Measurements from ENCODE around the gene SLAMF9. TPM values are rescaled to one million over a fixed set of nuclear protein-coding genes. Genes with fewer than 3 reads are reported as not detected.

The SLAMF9 gene
- 0.63 TPM for total RNA-seq

- no peak within 1 kb of the TSS for H3K4me3 ChIP-seq (ENCODE audit: low read length)
- peaks cover 3% of the 10 kb centered on the region for H3K27me3 ChIP-seq (ENCODE audit: insufficient read depth, low read length)
- H3K4me1 ChIP-seq (ENCODE audit: insufficient read depth, low read length): peaks cover 4% of the 10 kb centered on the region
- no peaks in the 10 kb centered on the region for H3K9me3 ChIP-seq (ENCODE audit: low read depth, low read length)
Measured at GRCh38 chr1:159953536-159954515, at the start of gene SLAMF9. Gene SLAMF9 (minus strand): TSS chr1:159954237. CDS start chr1:159954137, 100 bp downstream.

DNA sequence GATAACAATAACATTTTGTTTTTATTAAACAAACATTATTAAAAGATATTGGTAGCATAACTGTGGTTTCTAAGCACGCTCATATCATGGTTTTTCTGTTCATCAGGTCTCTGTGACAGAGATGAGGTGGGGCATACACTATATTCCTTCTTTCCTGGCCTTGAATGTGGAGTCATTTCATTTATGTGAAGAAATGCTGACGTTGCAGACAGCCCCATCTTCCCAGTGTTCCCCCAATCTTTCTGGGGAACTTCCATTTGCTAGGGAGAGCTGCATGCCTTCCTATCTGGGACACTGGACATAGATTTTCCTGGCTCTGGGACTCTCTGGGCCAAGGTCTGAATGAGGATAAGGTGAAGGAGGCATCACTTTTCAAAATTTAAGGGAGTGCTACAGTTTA, 47.4 kb upstream of the SLAMF9 start:
- no peaks in the 10 kb centered on the region for H3K4me1 ChIP-seq (ENCODE audit: insufficient read depth, low read length)
- H3K4me3 ChIP-seq (ENCODE audit: low read length): no peak overlapping the region
- peaks cover 8% of the 10 kb centered on the region for H3K27me3 ChIP-seq (ENCODE audit: insufficient read depth, low read length)
- no peaks in the 10 kb centered on the region for H3K9me3 ChIP-seq (ENCODE audit: low read depth, low read length)

DNA sequence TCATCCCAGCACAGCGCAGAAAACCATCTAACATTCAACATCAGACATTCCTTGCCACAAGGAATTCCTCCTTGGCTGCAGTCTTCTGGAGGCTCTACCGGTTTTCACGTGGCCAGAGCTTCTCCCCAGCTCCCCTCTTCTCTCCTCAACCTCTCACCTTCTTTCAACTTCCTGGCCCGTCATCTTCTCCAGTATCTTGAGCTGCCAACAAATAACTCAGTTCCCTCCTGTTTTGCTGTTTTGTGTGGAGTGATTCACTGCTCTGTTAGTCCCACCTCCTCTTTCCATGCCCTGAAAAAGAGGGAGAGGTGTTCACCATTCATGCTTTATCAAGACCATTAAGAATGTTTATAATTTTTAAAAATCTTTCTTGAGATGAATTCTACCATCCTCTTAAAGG, 45.2 kb upstream of the SLAMF9 start:
- Histone ChIP-seq H3K4me3 (ENCODE audit: low read length) (no peak overlapping the region), H3K9me3 (ENCODE audit: low read depth, low read length) (no peaks in the 10 kb centered on the region), H3K27me3 (ENCODE audit: insufficient read depth, low read length) (peaks cover 8% of the 10 kb centered on the region), H3K4me1 (ENCODE audit: insufficient read depth, low read length) (no peaks in the 10 kb centered on the region)

DNA sequence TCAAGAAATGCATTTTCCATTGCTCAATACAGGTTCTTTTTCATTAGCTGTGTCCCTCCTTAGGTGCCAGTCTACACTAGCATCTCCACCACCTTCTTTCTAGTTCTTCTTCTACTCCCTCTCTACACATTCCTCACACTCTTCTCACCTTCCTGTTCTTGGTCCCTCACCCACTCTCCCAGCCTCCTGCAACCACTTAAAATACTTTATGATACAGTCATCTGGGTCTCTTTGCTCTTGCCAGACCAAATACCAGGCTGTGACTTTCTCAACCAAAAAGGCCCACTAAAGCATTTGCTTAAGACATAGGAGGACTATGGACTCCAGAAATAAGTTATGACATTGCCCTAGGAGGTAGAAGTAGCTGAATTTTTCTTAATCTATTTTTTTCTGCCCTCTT, 42.6 kb upstream of the SLAMF9 start:
- Histone ChIP-seq H3K4me1 (ENCODE audit: insufficient read depth, low read length) (peaks cover 5% of the 10 kb centered on the region), H3K27me3 (ENCODE audit: insufficient read depth, low read length) (peaks cover 8% of the 10 kb centered on the region), H3K9me3 (ENCODE audit: low read depth, low read length) (no peaks in the 10 kb centered on the region), H3K4me3 (ENCODE audit: low read length) (no peak overlapping the region)

DNA sequence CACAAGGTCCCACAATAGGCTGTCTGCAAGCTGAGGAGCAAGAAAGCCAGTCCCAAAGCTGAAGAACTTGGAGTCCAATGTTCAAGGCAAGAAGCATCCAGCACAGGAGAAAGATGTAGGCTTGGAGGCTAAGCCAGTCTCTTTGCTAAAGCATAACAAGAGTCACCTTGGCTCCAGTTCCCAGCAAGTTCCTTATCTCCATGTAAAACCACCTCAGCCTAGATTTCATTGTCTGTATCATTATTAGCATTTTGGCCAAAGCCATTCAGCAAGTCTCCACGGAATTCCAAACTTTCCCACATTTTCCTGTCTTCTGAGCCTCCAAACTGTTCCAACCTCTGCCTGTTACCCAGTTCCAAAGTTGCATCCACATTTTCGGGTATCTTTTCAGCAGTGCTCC, 40.9 kb upstream of the SLAMF9 start:
- Histone ChIP-seq H3K4me3 (ENCODE audit: low read length) (no peak overlapping the region), H3K4me1 (ENCODE audit: insufficient read depth, low read length) (peaks cover 10% of the 10 kb centered on the region), H3K9me3 (ENCODE audit: low read depth, low read length) (no peaks in the 10 kb centered on the region), H3K27me3 (ENCODE audit: insufficient read depth, low read length) (peaks cover 4% of the 10 kb centered on the region)

DNA sequence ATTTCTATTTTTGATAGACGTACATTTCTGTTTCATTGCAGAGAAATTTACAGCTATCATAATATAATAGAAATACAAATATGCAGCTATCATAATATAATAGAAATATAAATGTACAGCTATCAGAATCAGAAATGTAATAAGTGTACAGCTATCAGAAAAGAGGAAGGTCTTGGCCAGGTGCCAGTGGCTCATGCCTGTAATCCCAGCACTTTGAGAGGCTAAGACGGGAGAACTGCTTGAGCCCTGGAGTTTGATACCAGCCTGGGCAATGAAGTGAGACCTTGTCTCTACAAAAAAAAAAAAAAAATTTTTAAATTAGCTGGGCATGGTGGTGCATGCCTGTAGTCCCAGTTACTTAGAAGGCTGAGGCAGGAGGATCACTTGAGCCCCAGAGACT, 39.9 kb upstream of the SLAMF9 start:
- H3K27me3 ChIP-seq (ENCODE audit: insufficient read depth, low read length): no peaks in the 10 kb centered on the region
- no peak overlapping the region for H3K4me3 ChIP-seq (ENCODE audit: low read length)
- H3K9me3 ChIP-seq (ENCODE audit: low read depth, low read length): no peaks in the 10 kb centered on the region
- peaks cover 10% of the 10 kb centered on the region for H3K4me1 ChIP-seq (ENCODE audit: insufficient read depth, low read length)

- Histone ChIP-seq H3K4me3 (ENCODE audit: low read length) (no peak overlapping the region), H3K27me3 (ENCODE audit: insufficient read depth, low read length) (no peaks in the 10 kb centered on the region), H3K9me3 (ENCODE audit: low read depth, low read length) (no peaks in the 10 kb centered on the region), H3K4me1 (ENCODE audit: insufficient read depth, low read length) (peaks cover 10% of the 10 kb centered on the region)
Measured at GRCh38 chr1:159992161-159992560, 38.1 kb upstream of the SLAMF9 start.

DNA sequence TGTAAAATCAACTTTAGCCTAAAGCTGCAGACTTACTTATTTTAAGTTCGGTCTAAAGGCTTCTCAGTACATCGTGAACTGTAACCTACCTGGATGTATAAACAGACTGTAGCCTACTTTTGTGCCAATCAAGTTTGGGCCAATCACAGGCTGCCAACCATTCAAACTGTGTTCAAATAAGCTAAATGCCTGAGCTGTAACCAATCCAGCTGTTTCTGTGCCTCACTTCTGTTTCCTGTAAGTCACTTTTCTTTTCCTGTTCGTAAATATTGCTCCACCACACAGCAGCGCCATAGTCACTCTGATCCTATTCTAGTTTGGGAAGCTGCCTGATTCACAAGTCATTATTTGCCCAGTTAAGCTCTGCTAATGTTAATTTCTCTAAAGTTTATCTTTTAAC, 37.5 kb upstream of the SLAMF9 start:
- Histone ChIP-seq H3K4me1 (ENCODE audit: insufficient read depth, low read length) (peaks cover 10% of the 10 kb centered on the region), H3K4me3 (ENCODE audit: low read length) (no peak overlapping the region), H3K27me3 (ENCODE audit: insufficient read depth, low read length) (peaks cover 3% of the 10 kb centered on the region), H3K9me3 (ENCODE audit: low read depth, low read length) (no peaks in the 10 kb centered on the region)

DNA sequence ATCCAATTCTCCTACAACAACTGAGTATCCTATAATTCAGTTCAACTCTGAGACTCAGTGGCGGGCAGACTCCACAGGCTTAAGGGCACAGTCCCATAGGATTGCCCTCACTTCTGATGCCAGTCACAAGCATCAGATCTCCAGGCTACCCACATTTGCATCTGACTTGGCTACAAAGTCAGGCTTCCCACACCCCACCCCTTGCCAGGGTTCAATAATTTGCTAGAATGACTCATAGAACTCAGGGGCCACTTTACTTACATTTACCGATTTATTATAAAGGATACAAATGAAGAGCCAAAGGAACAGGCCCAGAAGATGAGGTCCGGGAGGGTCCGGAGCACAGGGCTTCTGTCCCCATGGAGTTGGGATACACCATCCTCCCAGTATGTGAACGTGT, 36.0 kb upstream of the SLAMF9 start:
- no peak overlapping the region for H3K4me3 ChIP-seq (ENCODE audit: low read length)
- peaks cover 3% of the 10 kb centered on the region for H3K27me3 ChIP-seq (ENCODE audit: insufficient read depth, low read length)
- H3K4me1 ChIP-seq (ENCODE audit: insufficient read depth, low read length): peaks cover 10% of the 10 kb centered on the region
- H3K9me3 ChIP-seq (ENCODE audit: low read depth, low read length): no peaks in the 10 kb centered on the region

DNA sequence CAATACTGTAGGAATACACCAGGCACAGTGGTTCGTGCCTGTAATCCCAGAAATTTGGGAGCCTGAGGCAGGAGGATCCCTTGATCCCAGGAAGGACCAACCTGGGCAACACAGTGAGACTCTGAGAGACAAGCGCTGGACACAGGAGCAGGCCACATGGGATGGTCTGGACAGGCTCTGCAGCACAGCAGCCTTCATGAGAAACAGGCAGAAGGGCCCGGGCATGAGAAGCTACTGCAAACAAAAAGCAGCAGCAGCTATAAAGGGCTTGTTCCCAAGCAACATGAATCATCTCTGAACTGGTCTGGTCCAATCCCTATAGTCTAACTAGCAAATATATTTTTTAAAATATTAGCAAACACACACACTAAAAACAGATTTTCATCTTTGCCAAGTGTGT, 35.5 kb upstream of the SLAMF9 start:
- H3K9me3 ChIP-seq (ENCODE audit: low read depth, low read length): no peaks in the 10 kb centered on the region
- H3K4me1 ChIP-seq (ENCODE audit: insufficient read depth, low read length): peaks cover 10% of the 10 kb centered on the region
- peaks cover 3% of the 10 kb centered on the region for H3K27me3 ChIP-seq (ENCODE audit: insufficient read depth, low read length)
- H3K4me3 ChIP-seq (ENCODE audit: low read length): no peak overlapping the region

GRCh38 chr1:159988006-159988405, 34.0 kb upstream of the SLAMF9 start:
- no peak overlapping the region for H3K4me3 ChIP-seq (ENCODE audit: low read length)
- no peaks in the 10 kb centered on the region for H3K9me3 ChIP-seq (ENCODE audit: low read depth, low read length)
- peaks cover 10% of the 10 kb centered on the region for H3K4me1 ChIP-seq (ENCODE audit: insufficient read depth, low read length)
- H3K27me3 ChIP-seq (ENCODE audit: insufficient read depth, low read length): peaks cover 9% of the 10 kb centered on the region

- H3K4me3 ChIP-seq (ENCODE audit: low read length): no peak overlapping the region
- H3K9me3 ChIP-seq (ENCODE audit: low read depth, low read length): no peaks in the 10 kb centered on the region
- H3K4me1 ChIP-seq (ENCODE audit: insufficient read depth, low read length): peaks cover 10% of the 10 kb centered on the region
- peaks cover 9% of the 10 kb centered on the region for H3K27me3 ChIP-seq (ENCODE audit: insufficient read depth, low read length)
Measured at GRCh38 chr1:159987186-159987585, 33.1 kb upstream of the SLAMF9 start.

DNA sequence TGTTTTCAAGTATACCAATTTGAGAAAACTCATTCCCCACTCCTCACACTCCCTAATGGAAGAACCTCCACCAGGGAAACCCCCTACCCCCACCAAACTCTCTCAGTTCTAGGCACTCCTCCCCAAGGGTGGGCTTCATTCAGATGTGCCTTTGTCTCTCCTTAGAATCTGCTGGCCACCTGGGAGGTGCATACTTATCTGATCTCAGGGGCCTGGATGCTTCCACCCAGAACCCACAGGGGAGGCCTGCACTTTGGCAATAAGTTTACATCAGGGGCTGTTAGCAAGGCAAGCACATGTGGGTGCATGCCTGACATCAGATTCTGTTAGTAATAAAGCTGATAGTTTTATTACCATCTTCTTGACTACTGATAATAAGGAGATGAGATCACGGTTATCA, 32.5 kb upstream of the SLAMF9 start:
- Histone ChIP-seq H3K4me3 (ENCODE audit: low read length) (no peak overlapping the region), H3K27me3 (ENCODE audit: insufficient read depth, low read length) (peaks cover 9% of the 10 kb centered on the region), H3K4me1 (ENCODE audit: insufficient read depth, low read length) (peaks cover 3% of the 10 kb centered on the region), H3K9me3 (ENCODE audit: low read depth, low read length) (no peaks in the 10 kb centered on the region)

- H3K27me3 ChIP-seq (ENCODE audit: insufficient read depth, low read length): peaks cover 9% of the 10 kb centered on the region
- no peaks in the 10 kb centered on the region for H3K4me1 ChIP-seq (ENCODE audit: insufficient read depth, low read length)
- H3K9me3 ChIP-seq (ENCODE audit: low read depth, low read length): no peaks in the 10 kb centered on the region
- no peak overlapping the region for H3K4me3 ChIP-seq (ENCODE audit: low read length)
Measured at GRCh38 chr1:159986093-159986492, 32.1 kb upstream of the SLAMF9 start.

GRCh38 chr1:159985473-159985872, 31.4 kb upstream of the SLAMF9 start:
- H3K9me3 ChIP-seq (ENCODE audit: low read depth, low read length): no peaks in the 10 kb centered on the region
- H3K27me3 ChIP-seq (ENCODE audit: insufficient read depth, low read length): peaks cover 9% of the 10 kb centered on the region
- H3K4me1 ChIP-seq (ENCODE audit: insufficient read depth, low read length): no peaks in the 10 kb centered on the region
- no peak overlapping the region for H3K4me3 ChIP-seq (ENCODE audit: low read length)

DNA sequence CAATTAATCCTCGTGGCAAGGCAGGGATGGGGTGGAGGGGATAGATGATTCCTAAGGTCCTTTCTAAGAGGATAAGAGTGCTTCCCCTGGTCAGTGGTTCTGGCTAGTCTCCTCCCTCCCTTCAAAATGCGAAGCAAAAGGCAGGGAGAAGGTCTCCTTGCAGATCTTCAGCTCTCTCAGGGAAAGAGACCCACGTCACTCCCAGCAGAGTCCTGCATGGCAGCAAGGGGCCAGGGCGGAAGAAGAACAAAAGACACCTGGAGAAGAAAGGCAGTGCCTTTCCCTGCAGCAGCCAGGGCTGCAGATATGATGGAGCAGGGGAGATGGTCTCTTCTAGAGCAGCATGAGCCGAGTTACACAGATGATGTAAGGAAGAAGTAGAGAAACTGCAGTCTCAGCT, 29.6 kb upstream of the SLAMF9 start:
- Histone ChIP-seq H3K4me1 (ENCODE audit: insufficient read depth, low read length) (no peaks in the 10 kb centered on the region), H3K27me3 (ENCODE audit: insufficient read depth, low read length) (peaks cover 9% of the 10 kb centered on the region), H3K9me3 (ENCODE audit: low read depth, low read length) (no peaks in the 10 kb centered on the region), H3K4me3 (ENCODE audit: low read length) (no peak overlapping the region)

All from mononuclear cell (primary cell).